Measurements from ENCODE around the gene C12orf60. TPM values are rescaled to one million over a fixed set of nuclear protein-coding genes. Genes with fewer than 3 reads are reported as not detected.

Gene C12orf60
- polyA plus RNA-seq, 2 of the 4 experiments (the other 2 are of a cell fraction): 2.4 to 5.5 TPM

- TF ChIP-seq, protein P1, sequence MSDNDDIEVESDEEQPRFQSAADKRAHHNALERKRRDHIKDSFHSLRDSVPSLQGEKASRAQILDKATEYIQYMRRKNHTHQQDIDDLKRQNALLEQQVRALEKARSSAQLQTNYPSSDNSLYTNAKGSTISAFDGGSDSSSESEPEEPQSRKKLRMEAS (IDR thresholded peaks at IDR 0.05): no peak
- TF ChIP-seq ZNF302 (CRISPR knock-in tag; IDR thresholded peaks at IDR 0.05): no peak
- TF ChIP-seq EP300 (IDR thresholded peaks at IDR 0.05): no peak
These were observed 43.6 kb downstream of the C12orf60 start (continued) for GRCh38 chr12:14846876-14847580.

DNA sequence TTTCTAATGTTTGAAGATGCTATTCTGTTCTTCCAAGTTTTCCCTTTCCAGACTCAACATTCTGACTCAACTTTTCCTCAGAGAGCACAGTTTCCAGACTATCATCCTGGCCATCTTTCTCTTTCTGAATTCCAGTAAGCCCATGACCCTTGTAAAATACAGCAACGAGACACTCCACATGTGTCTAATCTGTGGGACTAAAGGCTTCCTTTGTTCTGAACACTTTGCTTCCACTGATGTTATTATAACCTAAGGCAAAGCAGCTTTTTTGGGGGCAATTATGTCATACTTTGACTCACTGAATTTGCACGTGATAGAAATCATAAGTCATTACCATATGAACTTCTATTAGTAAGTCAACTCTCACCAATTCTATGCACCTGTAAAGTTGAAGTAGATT, 46.2 kb downstream of the C12orf60 start:
- no peaks in the 10 kb centered on the region for H3K9me3 ChIP-seq
- no peak for ATAC-seq
- no peak for TF ChIP-seq RCOR1 (IDR thresholded peaks at IDR 0.05; ENCODE audit: low read depth, low read length)
- no peak for TF ChIP-seq NFE2L2 (conservative IDR thresholded peaks at IDR 0.05; ENCODE audit: low read length)
- no peak for TF ChIP-seq ATOH8 (CRISPR knock-in tag; IDR thresholded peaks at IDR 0.05; ENCODE audit: low read depth)
- no peak for TF ChIP-seq GATA3 (IDR thresholded peaks at IDR 0.05; ENCODE audit: borderline replicate concordance)
- TF ChIP-seq FOSL2 (IDR thresholded peaks at IDR 0.05): no peak
- TF ChIP-seq FOSL2 (CRISPR knock-in tag; IDR thresholded peaks at IDR 0.05): no peak
- no peak for TF ChIP-seq TFCP2L1 (CRISPR knock-in tag; IDR thresholded peaks at IDR 0.05)
- TF ChIP-seq ZNF302 (CRISPR knock-in tag; IDR thresholded peaks at IDR 0.05): no peak
- no peak for TF ChIP-seq BHLHE40 (IDR thresholded peaks at IDR 0.05; ENCODE audit: low read depth, low read length)
- no peak for TF ChIP-seq FOXS1 (CRISPR knock-in tag; IDR thresholded peaks at IDR 0.05)
- TF ChIP-seq CHD4 (IDR thresholded peaks at IDR 0.05; ENCODE audit: borderline replicate concordance): no peak
- TF ChIP-seq EP300 (IDR thresholded peaks at IDR 0.05): no peak
- no peak for TF ChIP-seq HOXA7 (CRISPR knock-in tag; IDR thresholded peaks at IDR 0.05)
- no peak for TF ChIP-seq KDM1A (IDR thresholded peaks at IDR 0.05; ENCODE audit: low read depth)
- TF ChIP-seq HMGXB4 (CRISPR knock-in tag; IDR thresholded peaks at IDR 0.05; ENCODE audit: borderline replicate concordance): no peak
- TF ChIP-seq CHD2 (IDR thresholded peaks at IDR 0.05; ENCODE audit: low read length, partially characterized antibody): no peak
- TF ChIP-seq ESRRA (IDR thresholded peaks at IDR 0.05; ENCODE audit: borderline replicate concordance, low read length): no peak
- no peak for TF ChIP-seq CBX2 (IDR thresholded peaks at IDR 0.05; ENCODE audit: borderline replicate concordance, low read depth)
- TF ChIP-seq REST (IDR thresholded peaks at IDR 0.05): no peak
- ChIA-PET CTCF (interaction anchor here (1.0 to 4.2 kb wide), 2 partner anchors 146 to 371 kb away, joined by 3 to 37 read pairs; partner anchors contain the start of gene RERG), POLR2A (no interaction called here)
- FAIRE-seq: no peak
- 81% methylated on average over 2 of the region's 2 CpGs for WGBS (ENCODE audit: missing lambda C conversion rate)
- H3K4me3 ChIP-seq: no peak overlapping the region
- H3K27ac ChIP-seq: no peak overlapping the region
- H3K4me1 ChIP-seq: peaks cover 12% of the 10 kb centered on the region; the same call in 2 of the 3 replicates
- H3K4me2 ChIP-seq: no peak overlapping the region
- DNase-seq (ENCODE audit: low read depth in 1 of 2, low spot score in 1 of 2): no peak
